ENCODE data around the gene PF4V1.

- TF ChIP-seq EZH2 (IDR thresholded peaks at IDR 0.05; ENCODE audit: borderline replicate concordance, low read length) (no peak), CTCF (IDR thresholded peaks at IDR 0.05; ENCODE audit: low read length) (no peak)
Measured at GRCh38 chr4:73869130-73870055, 16.3 kb downstream of the PF4V1 start, which contains the start of gene CXCL1.
